ENCODE measurements around the gene TEX14. TPM values are rescaled to one million over a fixed set of nuclear protein-coding genes. Genes with fewer than 3 reads are reported as not detected.

Gene TEX14
- total and polyA plus RNA-seq, 2 donors (not counting 3 experiments of a cell fraction or from before 2014, with no cell fraction given) = 0.10 TPM; not detected in 1

- Histone ChIP-seq H3K79me2 (ENCODE audit: control insufficient read depth, insufficient read depth, low read length) (no peaks in the 10 kb centered on the region), H3K27me3 (ENCODE audit: control insufficient read depth in 2 of 2, insufficient read depth in 2 of 2, low read length in 2 of 2) (peaks cover 6 to 7% of the 10 kb centered on the region in 2 experiments), H3K9me3 (replicated peaks; ENCODE audit: control insufficient read depth, insufficient read depth, low read length) (no peaks in the 10 kb centered on the region), H3K27ac (ENCODE audit: insufficient read depth, low read depth, low read length) (no peak overlapping the region), H4K20me1 (replicated peaks; ENCODE audit: control insufficient read depth, extremely low read depth, insufficient read depth, low read length) (no peaks in the 10 kb centered on the region), H3K36me3 (ENCODE audit: control insufficient read depth in 2 of 2, extremely low read depth in 1 of 2, insufficient read depth in 2 of 2, low read length in 2 of 2) (no peaks in the 10 kb centered on the region), H3K4me2 (ENCODE audit: insufficient read depth, low read length) (no peak overlapping the region), H3K9me1 (replicated peaks; ENCODE audit: control insufficient read depth, extremely low read depth, insufficient read depth, low read length) (no peaks in the 10 kb centered on the region), H3K4me3 (replicated peaks in 1 of 3; ENCODE audit: insufficient read depth in 1 of 3, low read depth in 1 of 3, low read length in 3 of 3) (no peak overlapping the region), H3K9ac (replicated peaks; ENCODE audit: extremely low read depth, insufficient read depth, low read length) (no peak overlapping the region), H2AFZ (ENCODE audit: low read depth, low read length) (no peak overlapping the region), H3K4me1 (ENCODE audit: control insufficient read depth, extremely low read depth, insufficient read depth, low read length) (no peaks in the 10 kb centered on the region)
- FAIRE-seq = no peak
- dilution Hi-C loops (cut with MboI; ENCODE audit: extremely low pct_ligation_motif_present, low sequenced_read_pairs) = no loop called here
- no peak for TF ChIP-seq EZH2 (IDR thresholded peaks at IDR 0.05; ENCODE audit: borderline replicate concordance, low read depth, low read length, severe bottlenecking)
- TF ChIP-seq JUN (IDR thresholded peaks at IDR 0.05; ENCODE audit: borderline replicate concordance, insufficient read depth, insufficient read length, low read depth) = no peak
- TF ChIP-seq GATA2 (IDR thresholded peaks at IDR 0.05; ENCODE audit: insufficient read depth, insufficient read length, low read depth, low read length) = no peak
- no peak for TF ChIP-seq POLR2A (IDR thresholded peaks at IDR 0.05; ENCODE audit: low read depth, low read length)
- TF ChIP-seq MAX (IDR thresholded peaks at IDR 0.05; ENCODE audit: insufficient read depth, insufficient read length) = no peak
- TF ChIP-seq, protein P1, sequence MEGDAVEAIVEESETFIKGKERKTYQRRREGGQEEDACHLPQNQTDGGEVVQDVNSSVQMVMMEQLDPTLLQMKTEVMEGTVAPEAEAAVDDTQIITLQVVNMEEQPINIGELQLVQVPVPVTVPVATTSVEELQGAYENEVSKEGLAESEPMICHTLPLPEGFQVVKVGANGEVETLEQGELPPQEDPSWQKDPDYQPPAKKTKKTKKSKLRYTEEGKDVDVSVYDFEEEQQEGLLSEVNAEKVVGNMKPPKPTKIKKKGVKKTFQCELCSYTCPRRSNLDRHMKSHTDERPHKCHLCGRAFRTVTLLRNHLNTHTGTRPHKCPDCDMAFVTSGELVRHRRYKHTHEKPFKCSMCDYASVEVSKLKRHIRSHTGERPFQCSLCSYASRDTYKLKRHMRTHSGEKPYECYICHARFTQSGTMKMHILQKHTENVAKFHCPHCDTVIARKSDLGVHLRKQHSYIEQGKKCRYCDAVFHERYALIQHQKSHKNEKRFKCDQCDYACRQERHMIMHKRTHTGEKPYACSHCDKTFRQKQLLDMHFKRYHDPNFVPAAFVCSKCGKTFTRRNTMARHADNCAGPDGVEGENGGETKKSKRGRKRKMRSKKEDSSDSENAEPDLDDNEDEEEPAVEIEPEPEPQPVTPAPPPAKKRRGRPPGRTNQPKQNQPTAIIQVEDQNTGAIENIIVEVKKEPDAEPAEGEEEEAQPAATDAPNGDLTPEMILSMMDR (IDR thresholded peaks at IDR 0.05; ENCODE audit: extremely low read depth in 1 of 2, insufficient read depth in 1 of 2, low read depth in 1 of 2, low read length in 2 of 2) = no peak
- TF ChIP-seq MYC (IDR thresholded peaks at IDR 0.05; ENCODE audit: low read depth, low read length) = no peak
- TF ChIP-seq POLR2AphosphoS5 (IDR thresholded peaks at IDR 0.05; ENCODE audit: insufficient read depth, low read depth, low read length) = no peak
- no peak for TF ChIP-seq FOS (IDR thresholded peaks at IDR 0.05; ENCODE audit: borderline replicate concordance, insufficient read depth, low read length)
- POLR2A ChIA-PET = no interaction called here
- CTCF ChIA-PET = interaction anchor here (0.6 to 2.0 kb wide), 5 partner anchors 9 to 127 kb away, joined by 3 to 4 read pairs (median 3); no protein-coding TSS in a partner anchor
- no TSS peak for BruUV-seq (replicated peaks)
- intact Hi-C loops (cut with micrococcal nuclease) = no loop called here
- DNase-seq (ENCODE audit: low read depth, low spot score) = no peak
These were observed 131.3 kb downstream of the TEX14 start for GRCh38 chr17:58560511-58560910.

All from endothelial cell of umbilical vein (primary cell).